B cell (primary cell): Measurements from ENCODE around the gene PLCG2.

Experiments used
- EZH2 ChIP-seq: IDR thresholded peaks from 2 replicates; pipeline ENCODE4 v1.6.1; 2012; ENCODE audit warnings: borderline replicate concordance, low read depth, mild to moderate bottlenecking, moderate library complexity, low read length; ENCODE audit not compliant: insufficient read depth, poor library complexity, severe bottlenecking
- TF ChIP-seq, protein P1 (sequence below): fragments of 200-600 bp; IDR thresholded peaks from one replicate; pipeline ENCODE4 v1.8.0; 2022; ENCODE audit warnings: antibody characterized with exemption, mild to moderate bottlenecking

DNA sequence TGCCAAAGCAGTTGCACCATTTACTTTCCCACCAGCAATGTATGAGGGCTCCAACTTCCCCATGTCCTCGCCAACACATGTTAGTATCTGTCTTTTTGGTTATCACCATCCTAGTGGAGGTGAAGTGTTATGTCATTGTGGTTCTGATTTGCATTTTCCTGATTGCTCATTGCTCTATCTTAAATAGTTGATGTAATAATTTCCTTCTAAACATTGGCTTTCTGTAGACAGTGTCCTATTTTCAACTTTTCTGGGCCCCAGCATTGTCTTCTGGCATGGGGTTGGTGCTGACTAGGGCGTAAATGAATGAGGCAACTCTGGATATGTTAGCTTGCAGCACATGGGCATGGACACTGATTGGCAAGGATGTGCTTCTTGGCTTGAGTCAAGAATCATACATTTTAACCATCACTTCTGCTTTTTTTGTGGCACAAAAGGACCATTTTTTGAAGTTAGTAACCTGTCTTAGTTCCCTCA lies 25.1 kb downstream of the PLCG2 start:
- TF ChIP-seq, protein P1, sequence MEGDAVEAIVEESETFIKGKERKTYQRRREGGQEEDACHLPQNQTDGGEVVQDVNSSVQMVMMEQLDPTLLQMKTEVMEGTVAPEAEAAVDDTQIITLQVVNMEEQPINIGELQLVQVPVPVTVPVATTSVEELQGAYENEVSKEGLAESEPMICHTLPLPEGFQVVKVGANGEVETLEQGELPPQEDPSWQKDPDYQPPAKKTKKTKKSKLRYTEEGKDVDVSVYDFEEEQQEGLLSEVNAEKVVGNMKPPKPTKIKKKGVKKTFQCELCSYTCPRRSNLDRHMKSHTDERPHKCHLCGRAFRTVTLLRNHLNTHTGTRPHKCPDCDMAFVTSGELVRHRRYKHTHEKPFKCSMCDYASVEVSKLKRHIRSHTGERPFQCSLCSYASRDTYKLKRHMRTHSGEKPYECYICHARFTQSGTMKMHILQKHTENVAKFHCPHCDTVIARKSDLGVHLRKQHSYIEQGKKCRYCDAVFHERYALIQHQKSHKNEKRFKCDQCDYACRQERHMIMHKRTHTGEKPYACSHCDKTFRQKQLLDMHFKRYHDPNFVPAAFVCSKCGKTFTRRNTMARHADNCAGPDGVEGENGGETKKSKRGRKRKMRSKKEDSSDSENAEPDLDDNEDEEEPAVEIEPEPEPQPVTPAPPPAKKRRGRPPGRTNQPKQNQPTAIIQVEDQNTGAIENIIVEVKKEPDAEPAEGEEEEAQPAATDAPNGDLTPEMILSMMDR = no peak
- no peak for TF ChIP-seq EZH2
